GM12878 (cell line): ENCODE measurements around the gene CAMK2B. TPM values are rescaled to one million over a fixed set of nuclear protein-coding genes. Genes with fewer than 3 reads are reported as not detected.

ENCODE experiments used
- ATF2 ChIP-seq: IDR thresholded peaks from 2 replicates; pipeline ENCODE4 v1.6.1; 2012; ENCODE audit warnings: low read length, inconsistent platforms
- BCL11A ChIP-seq: IDR thresholded peaks from 2 replicates; pipeline ENCODE4 v1.6.1; 2011; ENCODE audit warnings: low read depth, low read length
- CEBPB ChIP-seq, 2 experiments: fragments of 150-350 bp in 1 of 2; IDR thresholded peaks; 2 replicates each; pipeline ENCODE4 v1.6.1; 2012 to 2014; ENCODE audit warnings: low read depth in 2 of 2, low read length in 2 of 2, borderline replicate concordance in 1 of 2, inconsistent platforms in 1 of 2
- HCFC1 ChIP-seq: fragments of 150-350 bp; IDR thresholded peaks from 2 replicates; pipeline ENCODE4 v1.6.1; 2014; ENCODE audit warnings: low read length
- MXI1 ChIP-seq: fragments of 150-350 bp; IDR thresholded peaks from 2 replicates; pipeline ENCODE4 v1.6.1; 2011; ENCODE audit warnings: low read depth, mild to moderate bottlenecking, inconsistent platforms, low read length, improper control_type of control experiment
- NFYA ChIP-seq: IDR thresholded peaks from 2 replicates; pipeline ENCODE4 v1.6.1; 2011; ENCODE audit warnings: low read depth, mild to moderate bottlenecking, low read length, improper control_type of control experiment, borderline replicate concordance
- NFYB ChIP-seq: IDR thresholded peaks from 2 replicates; pipeline ENCODE4 v1.6.1; 2011; ENCODE audit warnings: low read depth, mild to moderate bottlenecking, low read length, improper control_type of control experiment, moderate library complexity; ENCODE audit not compliant: insufficient read depth
- SIN3A ChIP-seq: IDR thresholded peaks from 2 replicates; pipeline ENCODE4 v1.6.1; 2012; ENCODE audit warnings: low read depth, low read length, improper control_type of control experiment
- SMARCA5 ChIP-seq: fragments of 450-650 bp; IDR thresholded peaks from 2 replicates; pipeline ENCODE4 v1.6.1; 2017; ENCODE audit warnings: mild to moderate bottlenecking
- TCF7 ChIP-seq: IDR thresholded peaks from 2 replicates; pipeline ENCODE4 v1.6.1; 2014; ENCODE audit warnings: antibody characterized with exemption, borderline replicate concordance
- YY1 ChIP-seq: IDR thresholded peaks from 2 replicates; pipeline ENCODE4 v1.6.1; 2011; ENCODE audit warnings: low read depth, mild to moderate bottlenecking, low read length
- ZBTB40 ChIP-seq: fragments of 450-650 bp; IDR thresholded peaks from 2 replicates; pipeline ENCODE4 v1.6.1; 2016; ENCODE audit warnings: mild to moderate bottlenecking, moderate library complexity, borderline replicate concordance
- ZNF592 ChIP-seq: fragments of 450-650 bp; IDR thresholded peaks from 2 replicates; pipeline ENCODE4 v1.6.1; 2017; ENCODE audit warnings: mild to moderate bottlenecking, moderate library complexity
- polyA plus RNA-seq, 11 experiments: library from polyadenylated mRNA; depleted of rRNA in 4 of 11; unstranded in 6 of 11; stranded (reverse) in 5 of 11; fragments of >200 nt; fragmentation: Nextera tagmentation in 4 of 11; fragmentation: Illumina TruSeq in 1 of 11; extraction: Ambion mirVana in 4 of 11; extraction: Trizol in 1 of 11; gene quantifications; 1 replicate in 1 of 11; 2 replicates in 10 of 11; pipeline versions ENCODE4 v1.2.1 to v1.2.3, GENCODE V29; 2011 to 2016; ENCODE audit warnings: inconsistent platforms in 2 of 11, missing spikeins in 2 of 11, low read depth in 1 of 11
- total RNA-seq, 4 experiments: library from RNA; depleted of rRNA in 3 of 4; stranded (reverse); fragments of >200 nt in 3 of 4; fragmentation: Illumina TruSeq in 1 of 4; extraction: Trizol in 1 of 4; gene quantifications; 2 replicates each; pipeline versions ENCODE4 v1.2.1 to v1.2.3, GENCODE V29; 2013 to 2021

The CAMK2B gene
- total and polyA plus RNA-seq, 10 of the 15 experiments (the other 5 are each of a cell fraction or from before 2014, with no cell fraction given) = 0.06 to 0.23 (median 0.11) TPM; not detected in 5

DNA sequence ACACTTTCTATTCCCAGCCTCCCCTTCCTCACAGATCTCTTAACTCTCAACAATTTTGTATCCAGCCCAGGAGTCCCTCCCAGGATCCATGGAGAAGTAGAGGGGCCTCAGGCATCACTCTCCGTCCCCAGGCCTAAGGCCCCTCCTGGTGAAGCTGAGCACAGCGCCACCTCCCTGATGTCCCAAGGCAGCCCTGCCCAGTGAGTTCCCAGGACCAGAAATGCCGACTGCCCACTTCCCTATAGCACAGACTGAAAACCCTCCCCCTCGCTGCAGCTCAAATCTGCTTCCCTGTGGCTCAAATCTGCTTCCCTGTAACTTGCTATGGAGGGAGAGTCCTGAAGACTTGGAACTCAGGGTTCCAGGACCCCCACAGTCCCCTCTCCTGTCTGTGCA lies 89.1 kb downstream of the CAMK2B start (continued):
- TF ChIP-seq ZBTB40 (no peak), BCL11A (no peak), NFYB (no peak), HCFC1 (no peak), MXI1 (no peak), YY1 (no peak), TCF7 (no peak), SIN3A (no peak), CEBPB (IDR thresholded peaks at IDR 0.05; ENCODE audit: borderline replicate concordance in 1 of 2, low read depth in 2 of 2, low read length in 2 of 2) (no peak), NFYA (no peak), ZNF592 (no peak), ATF2 (no peak), SMARCA5 (no peak)
